Stimulated activated CD4-positive, alpha-beta T cell treated with anti-CD3 and anti-CD28 coated beads, Interleukin-4, amount 100 ng/mL, for 1 hour (primary cell): Measurements from ENCODE around the gene RIT1.

Experiments
- DNase-seq: peaks from one replicate; pipeline ENCODE4 v3.0.0-alpha.2; 2020

RIT1 gene, protein sequence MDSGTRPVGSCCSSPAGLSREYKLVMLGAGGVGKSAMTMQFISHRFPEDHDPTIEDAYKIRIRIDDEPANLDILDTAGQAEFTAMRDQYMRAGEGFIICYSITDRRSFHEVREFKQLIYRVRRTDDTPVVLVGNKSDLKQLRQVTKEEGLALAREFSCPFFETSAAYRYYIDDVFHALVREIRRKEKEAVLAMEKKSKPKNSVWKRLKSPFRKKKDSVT

DNA sequence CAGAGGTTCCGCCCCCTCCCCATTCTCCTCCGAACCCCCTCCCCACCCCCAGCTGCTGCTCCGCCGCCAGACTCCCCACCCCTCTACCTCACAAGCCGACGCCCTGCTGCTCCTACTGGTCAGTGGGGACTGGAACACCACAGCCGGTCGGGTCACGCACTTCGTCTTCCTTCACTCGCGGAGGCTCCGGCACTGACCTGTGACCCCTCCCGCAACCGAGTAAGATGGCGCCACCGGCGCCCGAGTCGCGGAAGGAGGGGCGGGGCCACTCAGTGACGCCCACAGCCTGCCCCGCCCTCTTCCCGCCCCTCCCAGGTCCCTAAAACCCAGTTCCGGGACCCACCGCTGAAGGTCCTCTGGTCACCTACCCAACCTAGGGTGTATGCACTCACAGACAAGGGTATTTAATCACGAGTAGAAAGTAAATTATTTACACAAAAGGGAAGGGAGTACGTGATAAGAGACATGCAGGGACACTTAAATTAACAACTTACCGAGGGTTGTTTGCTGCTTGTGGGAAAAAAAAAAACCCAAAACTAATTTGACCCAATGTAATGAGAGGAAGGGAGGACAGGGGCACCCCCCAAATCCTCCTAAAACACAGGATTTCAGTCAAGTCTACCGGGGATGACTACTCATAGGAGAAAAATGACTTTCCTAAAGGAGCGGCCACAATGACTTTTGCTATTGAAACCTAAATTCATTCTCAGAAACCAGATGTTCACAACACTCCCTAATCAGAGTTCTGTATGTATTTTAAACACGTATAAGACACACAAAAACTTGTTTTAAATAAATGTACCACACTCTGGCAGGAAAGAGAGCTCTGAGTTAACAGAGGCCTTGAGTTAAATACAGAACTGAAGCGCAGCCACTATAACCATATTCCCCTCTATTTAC is at the start of gene RIT1:
Gene RIT1 (minus strand): TSS at position 194 of the 900 bp plus-strand sequence. CDS start 588 bp downstream, outside the sequence.
- DNase-seq = peak; percentile 85

GRCh38 chr1:155960081-155960745 is 49.1 kb upstream of the RIT1 start:
- no peak for DNase-seq

DNA sequence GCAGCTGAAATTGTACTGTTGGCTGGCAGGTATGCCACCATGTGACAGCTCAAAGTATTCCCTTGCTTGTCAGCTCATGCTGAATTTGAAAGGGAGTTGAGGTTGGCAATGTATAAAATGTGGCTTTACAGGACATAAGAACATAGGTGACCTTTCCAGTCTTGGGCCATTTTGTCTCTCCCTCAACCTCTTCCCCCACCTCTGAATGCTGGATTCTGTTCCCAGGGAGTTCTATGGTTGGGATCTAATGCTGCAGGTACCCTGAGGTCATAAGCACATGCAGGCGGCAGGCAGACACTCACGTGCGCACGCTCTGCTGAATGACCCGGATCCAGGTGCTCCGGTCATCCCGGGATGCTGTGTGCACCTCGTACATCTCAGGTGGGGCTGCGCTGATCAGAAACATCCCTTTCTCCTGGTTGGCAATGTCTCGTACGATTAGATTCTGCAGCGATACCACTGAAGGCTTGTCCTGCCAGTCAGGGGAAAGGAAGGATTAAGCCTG is 46.3 kb upstream of the RIT1 start:
- DNase-seq = no peak

DNA sequence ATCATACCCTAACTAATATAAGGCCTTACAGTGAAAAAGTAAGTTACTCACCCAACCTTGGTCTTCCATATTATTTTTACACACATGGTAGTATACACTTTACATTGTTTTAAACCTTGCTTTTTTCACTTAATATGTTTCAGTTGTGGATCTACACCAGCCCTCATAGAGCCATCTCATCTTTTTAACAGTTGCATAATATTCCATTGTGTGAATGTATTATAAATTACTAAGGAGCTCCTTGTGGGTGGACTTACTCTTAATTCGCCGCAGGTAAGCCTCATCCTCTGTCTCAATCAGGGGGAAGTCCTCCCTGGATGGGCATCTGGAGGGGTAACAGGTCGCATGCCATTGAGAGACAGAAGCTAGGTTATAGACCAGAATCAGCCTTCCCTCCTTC is 43.5 kb upstream of the RIT1 start:
- no peak for DNase-seq

GRCh38 chr1:155952505-155952890 is 41.3 kb upstream of the RIT1 start:
- DNase-seq = no peak

- DNase-seq = no peak
Measured at GRCh38 chr1:155951753-155952504, 40.8 kb upstream of the RIT1 start.

DNA sequence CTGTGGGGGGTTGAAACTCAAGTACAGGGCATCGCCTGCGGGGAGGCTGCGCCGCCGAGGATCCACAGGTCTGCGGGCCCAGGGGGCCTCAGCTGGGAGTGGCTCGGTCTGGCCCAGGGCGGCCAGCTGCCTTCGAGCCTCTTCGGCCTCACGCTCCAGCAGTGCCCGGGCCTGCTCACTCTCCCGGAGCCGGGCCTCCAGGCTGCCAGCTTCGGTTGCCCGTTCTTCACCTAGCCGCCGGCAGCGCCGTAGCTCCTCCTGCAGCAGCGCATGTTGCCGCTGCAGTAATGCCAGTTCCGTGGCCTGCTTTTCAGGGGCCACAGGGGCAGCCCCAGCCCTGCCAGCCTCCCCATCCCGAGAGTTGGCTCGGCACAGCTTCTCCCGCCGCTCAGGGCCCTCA is 39.7 kb upstream of the RIT1 start:
- DNase-seq = no peak

DNA sequence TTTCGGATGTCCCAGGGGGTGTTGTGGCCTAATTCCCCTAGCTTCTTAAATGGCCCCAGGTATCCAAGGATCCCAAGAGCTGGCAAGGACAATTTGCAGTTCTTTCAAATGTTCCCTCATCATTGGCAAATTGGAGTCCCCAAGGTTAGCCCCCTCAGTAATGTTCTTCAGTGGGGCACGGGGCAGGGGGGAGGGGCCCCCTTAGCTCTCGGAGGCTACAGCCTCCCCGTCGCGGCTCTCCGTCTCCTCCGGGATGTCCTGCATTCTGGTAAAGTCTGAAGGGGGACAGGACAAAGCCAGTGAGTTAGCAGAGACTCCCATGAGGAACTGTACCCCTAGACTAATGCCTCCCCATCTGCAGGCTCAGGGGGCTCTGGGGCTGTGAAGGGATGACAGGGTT is 36.6 kb upstream of the RIT1 start:
- no peak for DNase-seq

GRCh38 chr1:155947292-155947691 is 36.1 kb upstream of the RIT1 start:
- DNase-seq = no peak

- no peak for DNase-seq
Measured at GRCh38 chr1:155946633-155947219, 35.6 kb upstream of the RIT1 start.

GRCh38 chr1:155944444-155944799 is 33.3 kb upstream of the RIT1 start:
- DNase-seq = no peak

DNA sequence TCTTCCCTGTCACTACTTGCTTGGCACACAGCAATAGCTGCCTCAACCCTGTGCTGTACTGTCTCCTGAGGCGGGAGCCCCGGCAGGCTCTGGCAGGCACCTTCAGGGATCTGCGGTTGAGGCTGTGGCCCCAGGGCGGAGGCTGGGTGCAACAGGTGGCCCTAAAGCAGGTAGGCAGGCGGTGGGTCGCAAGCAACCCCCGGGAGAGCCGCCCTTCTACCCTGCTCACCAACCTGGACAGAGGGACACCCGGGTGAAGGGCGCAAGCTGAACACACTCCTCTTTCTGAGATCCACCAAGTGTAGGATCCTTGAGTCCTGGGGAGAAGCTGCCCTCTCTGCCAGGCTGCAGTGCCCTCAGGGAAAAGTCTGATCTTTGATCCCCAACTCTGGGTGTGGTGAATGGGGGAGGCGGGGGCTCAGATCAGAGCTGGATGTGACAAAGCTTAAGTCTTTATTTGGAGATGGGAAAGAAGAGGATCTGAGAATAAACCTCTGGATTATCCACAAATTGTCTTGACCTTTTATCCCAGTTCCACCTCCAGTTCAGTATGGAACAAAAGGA is 31.5 kb upstream of the RIT1 start:
- no peak for DNase-seq

DNA sequence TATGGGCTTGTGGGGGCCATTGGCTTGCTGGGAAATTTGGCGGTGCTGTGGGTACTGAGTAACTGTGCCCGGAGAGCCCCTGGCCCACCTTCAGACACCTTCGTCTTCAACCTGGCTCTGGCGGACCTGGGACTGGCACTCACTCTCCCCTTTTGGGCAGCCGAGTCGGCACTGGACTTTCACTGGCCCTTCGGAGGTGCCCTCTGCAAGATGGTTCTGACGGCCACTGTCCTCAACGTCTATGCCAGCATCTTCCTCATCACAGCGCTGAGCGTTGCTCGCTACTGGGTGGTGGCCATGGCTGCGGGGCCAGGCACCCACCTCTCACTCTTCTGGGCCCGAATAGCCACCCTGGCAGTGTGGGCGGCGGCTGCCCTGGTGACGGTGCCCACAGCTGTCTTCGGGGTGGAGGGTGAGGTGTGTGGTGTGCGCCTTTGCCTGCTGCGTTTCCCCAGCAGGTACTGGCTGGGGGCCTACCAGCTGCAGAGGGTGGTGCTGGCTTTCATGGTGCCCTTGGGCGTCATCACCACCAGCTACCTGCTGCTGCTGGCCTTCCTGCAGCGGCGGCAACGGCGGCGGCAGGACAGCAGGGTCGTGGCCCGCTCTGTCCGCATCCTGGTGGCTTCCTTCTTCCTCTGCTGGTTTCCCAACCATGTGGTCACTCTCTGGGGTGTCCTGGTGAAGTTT is 30.8 kb upstream of the RIT1 start:
- no peak for DNase-seq

DNA sequence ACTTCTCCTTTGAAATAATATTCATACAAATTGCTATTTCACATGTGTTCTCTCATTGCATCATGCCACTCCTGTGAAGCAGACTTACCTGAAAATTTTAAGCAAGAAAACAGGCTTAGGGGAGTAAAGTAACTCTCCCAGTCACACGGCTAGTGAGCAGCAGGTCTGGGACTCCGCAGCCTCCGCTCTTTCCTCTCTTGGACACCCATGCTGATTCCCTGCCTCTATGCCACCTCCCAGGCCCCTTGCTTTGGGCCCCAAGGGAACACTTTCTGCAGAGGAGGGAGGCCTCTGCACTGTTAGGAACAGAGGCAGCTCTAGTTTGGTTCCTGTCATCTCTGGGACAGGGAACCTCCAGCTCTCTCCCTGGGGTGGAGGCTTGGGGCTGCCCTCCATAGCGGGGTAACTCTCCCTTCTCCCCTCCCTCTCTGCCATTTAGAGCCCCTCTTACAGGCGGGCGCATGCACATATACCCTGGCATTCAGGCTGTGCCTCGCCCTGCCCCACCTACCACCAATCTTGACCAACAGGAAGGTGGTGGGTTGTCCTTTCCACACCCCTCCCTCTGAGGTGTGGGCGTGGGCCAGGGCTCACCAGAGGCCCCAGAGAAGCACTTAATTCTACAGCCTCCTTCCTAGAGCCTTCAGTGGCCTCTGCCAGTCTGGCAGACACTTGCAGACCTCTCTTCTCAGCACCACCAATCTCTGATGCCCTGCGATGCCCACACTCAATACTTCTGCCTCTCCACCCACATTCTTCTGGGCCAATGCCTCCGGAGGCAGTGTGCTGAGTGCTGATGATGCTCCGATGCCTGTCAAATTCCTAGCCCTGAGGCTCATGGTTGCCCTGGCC is 30.1 kb upstream of the RIT1 start, which contains the start of gene RXFP4:
Gene RXFP4 (plus strand): TSS at position 646 of the 852 bp plus-strand sequence. CDS start 72 bp downstream, at position 718.
- no peak for DNase-seq

DNA sequence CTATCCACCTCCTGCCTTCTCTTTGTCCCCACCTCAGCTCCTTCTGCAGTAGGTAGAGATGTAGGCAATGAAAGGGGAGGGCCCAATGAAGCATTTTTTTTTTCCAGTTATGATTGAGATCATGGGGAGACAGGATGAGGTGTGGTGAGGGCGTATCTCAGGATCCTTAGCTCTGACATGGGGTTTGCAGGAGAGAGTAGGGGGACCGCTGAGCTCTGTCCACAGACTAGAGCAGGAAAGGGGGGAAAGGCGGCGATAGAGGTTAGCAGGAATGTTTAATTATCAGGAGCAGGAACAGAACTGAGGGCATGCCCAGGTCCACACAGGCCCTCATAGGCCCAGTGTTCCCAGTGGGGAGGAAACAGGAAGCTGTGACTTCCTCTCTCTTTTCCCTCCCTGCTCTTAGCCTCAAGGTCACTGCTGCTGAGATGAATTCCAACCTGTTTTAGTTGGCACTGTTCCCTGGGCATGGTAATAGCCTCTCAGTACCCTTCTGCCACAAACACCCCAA is 29.4 kb upstream of the RIT1 start:
- DNase-seq = no peak

DNA sequence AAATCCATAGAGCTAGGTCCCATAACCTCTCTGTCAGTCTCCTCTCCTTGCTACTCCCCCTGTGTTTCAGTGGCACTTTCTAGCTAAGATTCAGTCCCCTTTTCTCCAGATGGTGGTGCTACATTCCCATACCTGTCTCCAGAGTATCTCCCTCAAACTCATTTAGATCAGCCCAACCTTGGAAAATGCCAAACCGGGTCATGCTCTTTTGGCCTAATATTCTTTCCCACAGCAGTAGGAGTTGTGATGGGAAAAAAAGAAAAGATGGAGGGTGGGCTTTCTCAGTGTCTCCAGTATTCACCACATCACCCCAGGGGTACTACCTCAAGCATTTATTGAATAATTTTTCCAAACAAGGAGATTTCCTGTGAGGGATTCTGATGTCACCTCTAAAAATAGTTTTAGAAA is 27.1 kb upstream of the RIT1 start:
- no peak for DNase-seq

DNA sequence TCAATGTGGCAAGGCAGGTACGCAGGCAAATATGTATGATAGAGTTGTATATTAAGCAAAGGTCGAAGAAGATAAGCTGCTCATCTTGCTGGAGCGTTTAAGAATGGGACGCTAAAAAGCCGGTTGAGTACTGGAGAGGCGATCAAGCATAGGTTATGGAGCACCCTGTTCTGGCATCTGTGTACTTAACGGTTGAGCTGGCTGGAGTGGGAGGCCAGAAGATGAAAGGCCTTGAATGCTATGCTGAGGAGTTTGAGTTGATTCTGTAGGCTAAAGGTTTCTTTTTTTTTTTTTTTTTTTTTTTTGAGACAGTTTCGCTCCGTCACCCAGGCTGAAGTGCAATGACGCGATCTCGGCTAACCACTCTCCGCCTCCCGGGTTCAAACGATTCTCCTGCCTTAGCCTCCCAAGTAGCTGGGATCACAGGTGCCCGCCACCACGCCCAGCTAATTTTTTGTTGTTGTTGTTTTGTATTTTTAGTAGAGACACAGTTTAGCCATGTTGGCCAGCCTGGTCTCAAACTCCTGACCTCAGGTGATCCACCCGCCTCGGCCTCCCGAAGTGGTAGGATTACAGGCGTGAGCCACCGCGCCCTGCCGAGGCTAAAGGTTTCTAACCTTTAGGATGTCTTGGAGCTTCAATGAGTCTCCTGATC is 23.9 kb upstream of the RIT1 start:
- no peak for DNase-seq

DNA sequence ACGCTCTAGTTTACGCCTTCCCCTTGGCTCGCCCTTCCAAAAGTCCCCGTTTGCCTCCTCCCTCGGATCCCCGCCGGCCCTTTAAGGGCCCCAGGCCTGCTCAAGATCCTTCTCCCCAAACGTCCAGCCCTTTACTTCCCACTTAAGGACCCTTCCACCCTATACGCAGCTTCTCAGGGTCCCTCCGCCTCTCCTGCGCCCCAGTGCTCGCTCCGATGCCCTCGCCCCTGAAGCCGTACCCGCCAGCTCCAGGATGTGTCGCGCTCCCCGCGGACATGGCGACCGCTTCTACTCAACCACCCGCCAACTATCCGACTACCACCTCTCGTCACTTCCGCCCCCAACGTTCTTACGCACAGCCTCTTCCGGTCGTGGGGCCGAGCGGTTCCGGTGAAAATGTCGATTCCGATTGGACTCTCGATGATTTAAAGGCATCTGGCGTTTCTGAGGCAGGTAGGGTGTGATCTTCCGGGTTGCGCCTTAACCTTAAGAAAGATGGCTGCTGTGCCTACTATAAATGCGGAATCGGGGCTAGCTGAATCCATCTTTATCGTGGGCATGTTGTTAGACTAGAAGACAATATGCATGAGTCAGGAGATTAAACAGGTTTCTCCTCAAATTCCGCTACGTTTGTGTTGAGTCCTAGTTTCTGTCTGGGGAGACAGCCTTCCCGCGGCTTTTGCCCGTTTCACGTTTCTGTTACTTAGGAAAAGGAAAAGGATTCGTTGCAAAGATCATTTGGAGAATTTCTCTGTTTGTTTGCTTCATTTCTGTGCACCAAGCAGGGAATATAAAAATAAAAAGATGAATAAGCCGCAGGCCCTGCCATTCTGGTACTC is 23.2 kb upstream of the RIT1 start, which contains the start of gene KHDC4:
Gene KHDC4 (minus strand): TSS at position 317 of the 839 bp plus-strand sequence. CDS start 40 bp downstream, at position 277.
- DNase-seq = peak; percentile 89
